ENCODE results near the gene RNF208. TPM values are rescaled to one million over a fixed set of nuclear protein-coding genes. Genes with fewer than 3 reads are reported as not detected.
"Not testable (repeated sequence)": the region's sequence is repeated elsewhere in the genome, so short reads cannot be mapped to it uniquely, and the experiment has no call there.

Gene RNF208
- total RNA-seq, 2 donors from 2014 or later, result 0.78 to 14.5 TPM

- no peak for TF ChIP-seq CTCF (IDR thresholded peaks at IDR 0.05)
- no peak for TF ChIP-seq POLR2A (IDR thresholded peaks at IDR 0.05)
- 90% methylated on average over 12 to 25 of the region's 25 CpGs for WGBS, 2 donors
- Histone ChIP-seq H3K27me3 (no peaks in the 10 kb centered on the region), H3K9me3 (no peaks in the 10 kb centered on the region), H3K4me3 (no peak overlapping the region), H3K4me1 (peaks cover 43% of the 10 kb centered on the region), H3K27ac (no peak overlapping the region), H3K36me3 (replicated peaks in 1 of 2; ENCODE audit: insufficient read depth in 1 of 2, low read depth in 2 of 2) (no peaks in the 10 kb centered on the region)
- no peak for ATAC-seq
- intact Hi-C loops (cut with DNase I), result no loop called here
- DNase-seq, result no peak
Observed at GRCh38 chr9:137245450-137246421, 23.7 kb upstream of the RNF208 start.

GRCh38 chr9:137244486-137245449, 22.7 kb upstream of the RNF208 start:
- H3K4me3 ChIP-seq, result no peak overlapping the region
- H3K36me3 ChIP-seq (replicated peaks in 1 of 2; ENCODE audit: insufficient read depth in 1 of 2, low read depth in 2 of 2), result no peaks in the 10 kb centered on the region
- ATAC-seq, result no peak
- peaks cover 33% of the 10 kb centered on the region for H3K4me1 ChIP-seq
- TF ChIP-seq POLR2A (IDR thresholded peaks at IDR 0.05) (peak in 2 of 3 donors; percentile 4 to 7), CTCF (IDR thresholded peaks at IDR 0.05) (no peak)
- peak overlapping the region in 3 of 4 donors; percentile 6 to 90 (median 26) for H3K27ac ChIP-seq
- WGBS, 2 donors, result 64 to 77% methylated on average over 6 to 35 of the region's 36 CpGs
- intact Hi-C loops (cut with DNase I), result no loop called here
- H3K27me3 ChIP-seq, result no peaks in the 10 kb centered on the region
- peak in 1 of 4 donors; percentile 36 for DNase-seq
- H3K9me3 ChIP-seq, result no peaks in the 10 kb centered on the region

GRCh38 chr9:137243626-137244485, 21.8 kb upstream of the RNF208 start:
- H3K4me1 ChIP-seq, result peaks cover 33% of the 10 kb centered on the region
- H3K4me3 ChIP-seq, result no peak overlapping the region
- no peaks in the 10 kb centered on the region for H3K27me3 ChIP-seq
- peak overlapping the region in 3 of 4 donors; percentile 6 to 90 (median 26) for H3K27ac ChIP-seq
- no peaks in the 10 kb centered on the region for H3K9me3 ChIP-seq
- no peaks in the 10 kb centered on the region for H3K36me3 ChIP-seq (replicated peaks in 1 of 2; ENCODE audit: insufficient read depth in 1 of 2, low read depth in 2 of 2)
- WGBS, 2 donors, result 63 to 64% methylated on average over 12 to 15 of the region's 15 CpGs
- ATAC-seq (no peak), DNase-seq (peak in 1 of 4 donors; percentile 29)
- no peak for TF ChIP-seq CTCF (IDR thresholded peaks at IDR 0.05)
- peak; percentile 3 to 54 (median 28) for TF ChIP-seq POLR2A (IDR thresholded peaks at IDR 0.05)
- intact Hi-C loops (cut with DNase I), result no loop called here

- 46 to 56% methylated on average over 16 to 18 of the region's 18 CpGs for WGBS, 2 donors
- peaks cover 40% of the 10 kb centered on the region for H3K4me1 ChIP-seq
- ATAC-seq; DNase-seq; H3K27me3 ChIP-seq; H3K9me3 ChIP-seq; H3K4me3 ChIP-seq; H3K36me3 ChIP-seq (replicated peaks in 1 of 2; ENCODE audit: insufficient read depth in 1 of 2, low read depth in 2 of 2); intact Hi-C loops (cut with DNase I): not testable (repeated sequence)
- H3K27ac ChIP-seq, result peak overlapping the region; percentile 87 to 97 (median 92)
Observed at GRCh38 chr9:137243266-137243625, 21.2 kb upstream of the RNF208 start.

Data from body of pancreas (tissue), 4 donors.